ENCODE measurements around the gene THAP3.

Gene THAP3, protein sequence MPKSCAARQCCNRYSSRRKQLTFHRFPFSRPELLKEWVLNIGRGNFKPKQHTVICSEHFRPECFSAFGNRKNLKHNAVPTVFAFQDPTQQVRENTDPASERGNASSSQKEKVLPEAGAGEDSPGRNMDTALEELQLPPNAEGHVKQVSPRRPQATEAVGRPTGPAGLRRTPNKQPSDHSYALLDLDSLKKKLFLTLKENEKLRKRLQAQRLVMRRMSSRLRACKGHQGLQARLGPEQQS

DNA sequence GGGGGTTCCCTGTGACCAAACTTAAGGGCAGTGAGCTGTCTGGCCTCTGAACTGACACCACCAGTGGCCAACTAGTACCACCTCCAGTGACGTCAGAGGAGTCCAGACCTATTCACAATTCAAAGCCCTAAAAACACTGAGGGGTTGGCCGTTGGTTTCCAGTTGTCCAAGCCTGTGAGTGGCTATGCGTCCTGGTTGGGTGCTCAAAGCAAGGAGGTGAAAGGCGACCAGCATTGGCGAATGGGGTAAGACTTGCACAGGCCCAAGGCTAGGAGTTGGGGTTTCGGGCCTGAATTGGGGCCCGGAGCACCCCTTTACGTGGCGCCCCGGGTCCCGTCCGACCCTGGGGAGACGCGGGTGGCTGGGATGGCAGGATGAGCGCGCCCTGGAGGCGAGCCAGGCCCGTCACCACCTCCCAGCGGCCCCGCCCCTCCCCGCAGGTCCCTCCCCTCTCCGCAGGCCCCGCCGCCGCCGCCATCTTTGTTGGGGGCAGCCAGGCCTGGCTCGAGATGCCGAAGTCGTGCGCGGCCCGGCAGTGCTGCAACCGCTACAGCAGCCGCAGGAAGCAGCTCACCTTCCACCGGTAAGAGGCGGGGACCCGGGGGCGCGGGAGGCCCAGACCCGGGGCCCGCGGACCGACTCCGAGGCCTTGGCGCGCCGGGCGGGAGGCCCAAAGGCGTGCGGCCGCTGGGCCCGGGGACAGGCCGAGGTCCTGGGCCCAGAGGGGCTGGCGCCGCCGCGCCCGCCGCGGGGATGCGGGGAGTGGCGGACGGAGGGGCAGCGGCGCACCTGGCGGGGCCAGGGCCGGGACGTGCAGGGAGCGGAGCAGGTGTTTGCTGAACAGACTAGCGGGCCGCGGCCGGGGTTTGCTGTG is at the start of gene THAP3:
Gene THAP3 (plus strand): TSS at position 159 of the 874 bp plus-strand sequence. CDS start 351 bp downstream, at position 510.
- peak; percentile 69 to 97 (median 82) for DNase-seq
- intact Hi-C loops (cut with DNase I), result loop anchor here (1.0 to 10.0 kb wide), 3 partner anchors 11 to 80 kb away; partner anchors contain the start of genes DNAJC11 and KLHL21

DNA sequence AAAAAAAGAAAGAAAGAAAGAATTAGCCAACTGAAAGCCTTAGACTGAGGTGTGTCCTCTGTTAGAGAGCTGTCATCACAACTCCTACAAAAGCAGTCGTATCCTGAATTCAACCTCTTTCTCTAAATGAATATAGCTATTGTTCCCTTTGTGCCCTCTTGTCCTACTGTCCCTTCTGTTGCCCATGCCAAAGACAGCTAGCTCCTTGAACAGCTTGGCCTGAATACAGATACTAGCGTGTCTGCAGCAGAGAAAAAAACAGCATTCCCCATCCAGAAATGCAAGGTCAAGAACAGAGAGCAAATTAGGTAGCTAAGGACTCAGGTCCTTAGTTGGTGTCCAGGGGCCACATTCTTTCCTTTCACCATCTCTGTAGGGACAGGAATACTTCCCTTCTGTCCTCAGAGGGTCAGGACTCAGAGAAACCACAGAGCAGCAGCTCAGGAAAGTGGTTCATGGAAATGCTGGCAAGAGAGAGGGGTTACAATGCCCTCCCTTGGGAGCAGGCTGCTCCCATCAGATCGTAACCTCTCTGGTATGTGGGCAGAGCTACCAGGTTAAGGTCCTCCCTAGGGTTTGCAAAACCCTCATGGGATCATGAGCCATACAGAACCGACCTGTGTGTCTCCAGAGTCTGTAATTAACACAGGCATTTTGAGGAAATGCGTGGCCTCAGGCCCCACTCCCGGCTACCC is 46.7 kb upstream of the THAP3 start:
- intact Hi-C loops (cut with DNase I), result no loop called here
- DNase-seq, result no peak

DNA sequence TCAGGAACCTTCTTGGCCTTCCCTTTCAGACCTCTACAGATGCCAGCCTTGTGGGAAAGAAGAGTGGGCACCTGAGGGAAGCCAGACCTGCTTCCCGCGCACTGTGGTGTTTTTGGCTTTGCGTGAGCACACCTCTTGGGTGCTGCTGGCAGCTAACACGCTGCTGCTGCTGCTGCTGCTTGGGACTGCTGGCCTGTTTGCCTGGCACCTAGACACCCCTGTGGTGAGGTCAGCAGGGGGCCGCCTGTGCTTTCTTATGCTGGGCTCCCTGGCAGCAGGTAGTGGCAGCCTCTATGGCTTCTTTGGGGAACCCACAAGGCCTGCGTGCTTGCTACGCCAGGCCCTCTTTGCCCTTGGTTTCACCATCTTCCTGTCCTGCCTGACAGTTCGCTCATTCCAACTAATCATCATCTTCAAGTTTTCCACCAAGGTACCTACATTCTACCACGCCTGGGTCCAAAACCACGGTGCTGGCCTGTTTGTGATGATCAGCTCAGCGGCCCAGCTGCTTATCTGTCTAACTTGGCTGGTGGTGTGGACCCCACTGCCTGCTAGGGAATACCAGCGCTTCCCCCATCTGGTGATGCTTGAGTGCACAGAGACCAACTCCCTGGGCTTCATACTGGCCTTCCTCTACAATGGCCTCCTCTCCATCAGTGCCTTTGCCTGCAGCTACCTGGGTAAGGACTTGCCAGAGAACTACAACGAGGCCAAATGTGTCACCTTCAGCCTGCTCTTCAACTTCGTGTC is 45.9 kb upstream of the THAP3 start:
- intact Hi-C loops (cut with DNase I), result no loop called here
- DNase-seq, result peak in 1 of 10 donors; percentile 55

DNA sequence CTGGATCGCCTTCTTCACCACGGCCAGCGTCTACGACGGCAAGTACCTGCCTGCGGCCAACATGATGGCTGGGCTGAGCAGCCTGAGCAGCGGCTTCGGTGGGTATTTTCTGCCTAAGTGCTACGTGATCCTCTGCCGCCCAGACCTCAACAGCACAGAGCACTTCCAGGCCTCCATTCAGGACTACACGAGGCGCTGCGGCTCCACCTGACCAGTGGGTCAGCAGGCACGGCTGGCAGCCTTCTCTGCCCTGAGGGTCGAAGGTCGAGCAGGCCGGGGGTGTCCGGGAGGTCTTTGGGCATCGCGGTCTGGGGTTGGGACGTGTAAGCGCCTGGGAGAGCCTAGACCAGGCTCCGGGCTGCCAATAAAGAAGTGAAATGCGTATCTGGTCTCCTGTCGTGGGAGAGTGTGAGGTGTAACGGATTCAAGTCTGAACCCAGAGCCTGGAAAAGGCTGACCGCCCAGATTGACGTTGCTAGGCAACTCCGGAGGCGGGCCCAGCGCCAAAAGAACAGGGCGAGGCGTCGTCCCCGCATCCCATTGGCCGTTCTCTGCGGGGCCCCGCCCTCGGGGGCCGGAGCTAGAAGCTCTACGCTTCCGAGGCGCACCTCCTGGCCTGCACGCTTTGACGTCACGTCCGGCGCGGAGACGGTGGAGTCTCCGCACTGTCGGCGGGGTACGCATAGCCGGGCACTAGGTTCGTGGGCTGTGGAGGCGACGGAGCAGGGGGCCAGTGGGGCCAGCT is 45.1 kb upstream of the THAP3 start, which contains the start of gene ZBTB48:
Gene ZBTB48 (plus strand): TSS at position 621 of the 745 bp plus-strand sequence. CDS start 616 bp downstream, outside the sequence.
- peak; percentile 99 to 100 (median 100) for DNase-seq
- intact Hi-C loops (cut with DNase I), result no loop called here

DNA sequence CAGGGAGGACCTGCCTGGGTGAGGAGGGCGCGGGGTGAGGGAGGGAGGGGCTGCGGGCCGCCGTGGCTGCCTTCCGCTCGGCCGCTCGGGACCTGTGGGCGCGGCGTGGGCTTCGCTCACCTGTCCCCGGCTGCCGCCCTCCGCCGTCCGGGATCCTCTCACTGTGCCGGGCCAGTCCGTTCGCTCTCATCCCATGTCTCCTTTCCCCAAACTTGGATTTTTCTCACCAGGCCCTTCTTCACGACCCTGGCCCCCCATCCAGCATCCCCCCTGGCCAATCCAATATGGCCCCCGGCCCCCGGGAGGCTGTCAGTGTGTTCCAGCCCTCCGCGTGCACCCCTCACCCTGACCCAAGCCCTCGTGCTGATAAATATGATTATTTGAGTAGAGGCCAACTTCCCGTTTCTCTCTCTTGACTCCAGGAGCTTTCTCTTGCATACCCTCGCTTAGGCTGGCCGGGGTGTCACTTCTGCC is 44.5 kb upstream of the THAP3 start:
- intact Hi-C loops (cut with DNase I), result no loop called here
- DNase-seq, result no peak

DNA sequence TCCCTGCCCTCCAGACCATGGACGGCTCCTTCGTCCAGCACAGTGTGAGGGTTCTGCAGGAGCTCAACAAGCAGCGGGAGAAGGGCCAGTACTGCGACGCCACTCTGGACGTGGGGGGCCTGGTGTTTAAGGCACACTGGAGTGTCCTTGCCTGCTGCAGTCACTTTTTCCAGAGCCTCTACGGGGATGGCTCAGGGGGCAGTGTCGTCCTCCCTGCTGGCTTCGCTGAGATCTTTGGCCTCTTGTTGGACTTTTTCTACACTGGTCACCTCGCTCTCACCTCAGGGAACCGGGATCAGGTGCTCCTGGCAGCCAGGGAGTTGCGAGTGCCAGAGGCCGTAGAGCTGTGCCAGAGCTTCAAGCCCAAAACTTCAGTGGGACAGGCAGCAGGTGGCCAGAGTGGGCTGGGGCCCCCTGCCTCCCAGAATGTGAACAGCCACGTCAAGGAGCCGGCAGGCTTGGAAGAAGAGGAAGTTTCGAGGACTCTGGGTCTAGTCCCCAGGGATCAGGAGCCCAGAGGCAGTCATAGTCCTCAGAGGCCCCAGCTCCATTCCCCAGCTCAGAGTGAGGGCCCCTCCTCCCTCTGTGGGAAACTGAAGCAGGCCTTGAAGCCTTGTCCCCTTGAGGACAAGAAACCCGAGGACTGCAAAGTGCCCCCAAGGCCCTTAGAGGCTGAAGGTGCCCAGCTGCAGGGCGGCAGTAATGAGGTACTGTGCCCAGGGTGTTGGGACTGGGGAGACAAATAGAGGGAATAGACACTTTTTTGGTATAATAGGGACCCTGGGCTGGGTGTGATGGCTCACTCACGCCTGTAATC is 43.9 kb upstream of the THAP3 start:
- peak in 1 of 10 donors; percentile 75 for DNase-seq
- intact Hi-C loops (cut with DNase I), result no loop called here

DNA sequence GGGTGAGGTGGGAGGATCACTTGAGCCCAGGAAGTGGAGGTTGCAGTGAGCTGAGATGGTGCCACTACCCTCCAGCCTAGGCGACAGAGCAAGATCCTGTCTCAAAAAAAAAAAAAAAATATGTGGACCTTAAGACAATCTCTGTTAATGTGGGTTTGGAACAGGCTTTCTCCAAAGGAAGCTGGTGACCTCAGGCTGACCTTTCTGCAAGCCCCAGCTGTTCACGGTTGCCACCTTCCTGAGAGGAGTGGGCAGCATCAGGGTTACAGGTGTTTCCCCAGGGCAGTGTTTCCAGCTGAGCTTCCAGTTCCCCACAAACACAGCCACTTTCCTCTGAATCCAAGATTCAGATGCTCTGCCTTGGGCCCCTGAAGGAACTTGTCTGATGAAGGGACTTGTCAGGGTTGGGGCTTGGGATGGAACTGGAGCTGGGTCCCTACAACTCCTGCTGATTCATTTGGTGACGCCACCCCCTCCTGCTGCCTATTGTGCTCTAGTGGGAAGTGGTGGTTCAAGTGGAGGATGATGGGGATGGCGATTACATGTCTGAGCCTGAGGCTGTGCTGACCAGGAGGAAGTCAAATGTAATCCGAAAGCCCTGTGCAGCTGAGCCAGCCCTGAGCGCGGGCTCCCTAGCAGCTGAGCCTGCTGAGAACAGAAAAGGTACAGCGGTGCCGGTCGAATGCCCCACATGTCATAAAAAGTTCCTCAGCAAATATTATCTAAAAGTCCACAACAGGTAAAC is 42.9 kb upstream of the THAP3 start:
- peak in 1 of 10 donors; percentile 61 for DNase-seq

DNA sequence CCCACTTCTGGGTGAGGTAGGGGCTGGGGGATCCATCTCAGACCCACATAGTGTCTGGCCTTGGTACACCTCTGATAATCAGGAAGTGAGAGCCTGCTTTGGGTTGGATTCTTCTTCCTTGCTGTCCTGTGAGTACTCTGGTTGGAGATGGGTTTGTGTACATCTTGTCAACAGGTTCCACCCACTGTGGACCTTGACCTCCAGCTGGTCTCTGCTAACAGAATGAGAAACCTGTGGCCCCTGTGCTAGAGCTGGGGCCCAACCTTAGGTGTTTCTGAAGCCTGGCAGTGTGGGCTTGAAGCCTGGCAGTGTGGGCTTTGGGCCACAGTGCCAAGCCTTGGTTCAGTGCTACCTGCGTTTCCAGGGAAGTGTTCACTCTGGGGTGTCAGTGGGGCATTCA is 42.3 kb upstream of the THAP3 start:
- DNase-seq, result no peak
- intact Hi-C loops (cut with DNase I), result no loop called here

More for the DNA sequence above, 42.9 kb upstream of the THAP3 start:
- intact Hi-C loops (cut with DNase I), result no loop called here

DNA sequence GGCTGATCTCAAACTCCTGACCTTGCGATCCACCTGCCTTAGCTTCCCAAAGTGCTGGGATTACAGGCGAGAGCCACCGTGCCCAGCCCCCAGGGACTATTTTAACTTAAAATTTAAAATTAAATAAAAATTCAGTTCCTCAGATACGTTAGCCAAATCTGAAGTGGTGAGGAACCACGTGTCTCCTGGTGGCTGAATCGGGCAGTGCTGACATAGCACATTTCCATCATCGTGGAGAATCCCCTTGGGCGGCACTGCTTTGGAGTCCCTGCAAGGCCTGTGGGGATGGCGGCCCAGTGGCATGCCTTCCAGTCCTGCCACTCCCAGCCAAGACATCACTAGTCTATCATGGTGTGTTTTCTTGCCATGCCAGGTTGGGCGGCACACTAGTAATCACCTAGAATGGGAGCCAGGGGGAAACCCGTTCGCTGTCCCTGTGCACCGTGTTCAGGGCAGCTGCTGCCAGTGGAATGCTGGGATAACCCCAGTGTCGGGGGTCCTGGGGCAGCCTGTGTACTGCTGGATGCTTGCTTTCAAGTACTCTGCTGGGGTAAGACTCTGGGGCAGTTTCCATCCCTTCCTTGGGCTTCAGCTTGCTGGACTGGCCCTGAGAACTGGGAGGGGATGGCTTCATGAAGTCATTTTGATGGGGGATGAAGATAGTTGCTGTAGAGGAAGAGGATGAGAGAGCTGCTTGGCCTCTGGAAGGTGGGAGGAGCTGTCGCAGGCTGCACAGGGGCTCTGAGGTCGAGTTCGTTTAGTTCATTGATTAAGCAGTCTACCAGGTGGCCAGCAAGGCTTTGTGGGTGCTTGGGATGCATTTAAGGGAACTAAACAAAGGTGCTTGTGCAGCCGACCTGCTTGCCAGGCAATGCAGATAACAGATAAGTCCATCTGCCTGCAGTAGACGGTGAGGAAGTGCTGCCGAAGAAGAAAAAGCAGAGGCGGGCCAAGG is 40.3 kb upstream of the THAP3 start:
- intact Hi-C loops (cut with DNase I), result no loop called here
- DNase-seq, result no peak

DNA sequence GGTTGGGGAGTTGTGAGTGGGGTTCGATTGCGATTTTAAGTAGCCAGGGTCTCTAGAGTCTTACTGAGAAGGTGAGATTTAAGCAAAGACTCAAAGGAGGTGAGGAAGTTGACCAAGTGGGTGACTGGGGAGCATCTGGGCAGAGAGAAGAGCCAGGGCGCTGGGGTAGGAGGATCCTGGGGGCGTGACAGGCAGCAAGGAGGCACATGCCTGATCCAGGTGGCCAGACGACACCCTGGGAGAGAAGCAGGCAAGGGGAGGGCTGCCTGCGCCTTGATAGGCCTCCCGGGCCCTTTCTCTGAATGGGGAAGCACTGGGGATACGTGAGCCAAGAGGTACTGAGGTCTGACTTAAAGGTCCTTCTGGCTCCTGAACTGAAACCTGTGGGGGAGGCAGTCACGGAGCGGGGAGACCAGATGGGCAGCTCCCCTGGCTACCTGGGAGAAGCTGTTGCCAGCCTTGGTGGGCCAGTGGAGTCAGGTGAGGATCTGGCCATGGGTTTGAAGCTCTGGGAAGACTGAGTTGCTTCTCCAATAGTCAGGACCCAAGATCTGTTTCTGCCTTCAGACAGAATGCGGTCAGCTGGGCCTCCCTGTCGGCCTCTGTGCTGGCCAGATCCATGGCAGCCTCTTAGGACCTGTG is 39.5 kb upstream of the THAP3 start:
- intact Hi-C loops (cut with DNase I), result no loop called here

DNA sequence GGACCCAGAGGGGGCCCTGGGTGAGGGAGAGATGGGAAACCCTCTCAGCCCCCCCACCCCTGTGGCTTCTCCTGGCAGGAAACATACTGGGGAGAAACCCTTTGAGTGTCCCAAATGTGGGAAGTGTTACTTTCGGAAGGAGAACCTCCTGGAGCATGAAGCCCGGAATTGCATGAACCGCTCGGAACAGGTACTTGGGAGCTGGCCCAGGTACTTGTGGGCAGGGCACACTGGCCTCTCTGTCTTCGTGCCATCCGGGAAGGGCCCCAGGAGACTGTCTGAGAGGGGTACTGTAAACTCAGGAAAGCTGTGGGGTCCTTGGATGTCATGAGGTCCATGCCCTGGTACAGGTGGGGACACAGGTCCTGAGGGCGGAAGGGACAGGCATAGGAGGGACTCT is 38.8 kb upstream of the THAP3 start:
- intact Hi-C loops (cut with DNase I), result no loop called here

More for the DNA sequence above, 39.5 kb upstream of the THAP3 start:
- DNase-seq, result peak in 1 of 10 donors; percentile 78

DNA sequence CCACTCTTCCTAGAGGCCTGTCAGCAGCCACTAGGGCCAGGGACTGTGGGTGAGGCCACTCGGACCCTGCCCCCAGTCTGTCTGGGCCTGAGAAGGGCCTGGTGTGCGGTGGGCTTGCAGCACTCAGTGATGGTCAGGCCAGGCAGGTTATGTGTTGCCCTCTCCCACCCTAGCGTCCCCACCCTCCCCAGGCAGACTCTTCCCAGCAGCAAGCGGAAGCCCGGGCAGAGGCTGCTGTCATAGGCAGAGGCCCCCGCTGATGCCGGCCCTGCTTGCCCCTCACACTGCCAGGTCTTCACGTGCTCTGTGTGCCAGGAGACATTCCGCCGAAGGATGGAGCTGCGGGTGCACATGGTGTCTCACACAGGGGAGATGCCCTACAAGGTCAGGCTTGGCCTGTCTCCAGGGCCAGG is 38.3 kb upstream of the THAP3 start:
- intact Hi-C loops (cut with DNase I), result no loop called here

More for the DNA sequence above, 38.8 kb upstream of the THAP3 start:
- DNase-seq, result no peak

DNA sequence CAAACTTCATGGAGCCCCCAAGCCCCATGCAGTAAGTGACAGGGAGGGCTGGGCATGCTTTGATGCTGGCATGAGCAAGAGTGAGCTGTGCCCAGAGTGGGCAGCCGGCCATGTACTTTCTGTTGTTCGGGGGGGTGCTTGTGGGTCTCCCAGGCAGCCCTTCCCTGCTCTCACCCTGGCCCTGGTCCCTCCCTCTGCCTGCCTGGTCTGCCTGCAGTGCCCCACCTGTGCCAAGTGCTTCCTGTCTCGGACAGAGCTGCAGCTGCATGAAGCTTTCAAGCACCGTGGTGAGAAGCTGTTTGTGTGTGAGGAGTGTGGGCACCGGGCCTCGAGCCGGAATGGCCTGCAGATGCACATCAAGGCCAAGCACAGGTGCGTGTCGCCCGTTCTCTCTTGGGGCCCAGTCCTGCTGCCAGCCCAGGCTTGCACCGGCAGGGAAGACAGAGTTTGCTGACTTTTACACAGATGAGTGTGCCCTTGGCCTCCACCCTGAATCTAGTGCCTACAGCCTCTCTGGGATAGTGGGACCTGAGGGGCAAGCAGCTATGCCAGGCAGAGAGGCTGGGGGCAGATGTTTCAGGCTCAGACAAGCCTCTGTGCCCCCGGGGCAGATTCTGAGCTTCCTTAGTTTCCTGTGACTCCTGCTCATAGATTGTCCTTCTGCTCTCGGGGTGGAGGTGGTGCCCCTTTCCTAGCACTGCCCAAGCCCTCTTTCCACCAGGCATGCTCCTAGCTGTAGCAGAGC is 37.2 kb upstream of the THAP3 start:
- intact Hi-C loops (cut with DNase I), result no loop called here
- peak; percentile 59 to 95 (median 76) for DNase-seq

More for the DNA sequence above, 38.3 kb upstream of the THAP3 start:
- no peak for DNase-seq

DNA sequence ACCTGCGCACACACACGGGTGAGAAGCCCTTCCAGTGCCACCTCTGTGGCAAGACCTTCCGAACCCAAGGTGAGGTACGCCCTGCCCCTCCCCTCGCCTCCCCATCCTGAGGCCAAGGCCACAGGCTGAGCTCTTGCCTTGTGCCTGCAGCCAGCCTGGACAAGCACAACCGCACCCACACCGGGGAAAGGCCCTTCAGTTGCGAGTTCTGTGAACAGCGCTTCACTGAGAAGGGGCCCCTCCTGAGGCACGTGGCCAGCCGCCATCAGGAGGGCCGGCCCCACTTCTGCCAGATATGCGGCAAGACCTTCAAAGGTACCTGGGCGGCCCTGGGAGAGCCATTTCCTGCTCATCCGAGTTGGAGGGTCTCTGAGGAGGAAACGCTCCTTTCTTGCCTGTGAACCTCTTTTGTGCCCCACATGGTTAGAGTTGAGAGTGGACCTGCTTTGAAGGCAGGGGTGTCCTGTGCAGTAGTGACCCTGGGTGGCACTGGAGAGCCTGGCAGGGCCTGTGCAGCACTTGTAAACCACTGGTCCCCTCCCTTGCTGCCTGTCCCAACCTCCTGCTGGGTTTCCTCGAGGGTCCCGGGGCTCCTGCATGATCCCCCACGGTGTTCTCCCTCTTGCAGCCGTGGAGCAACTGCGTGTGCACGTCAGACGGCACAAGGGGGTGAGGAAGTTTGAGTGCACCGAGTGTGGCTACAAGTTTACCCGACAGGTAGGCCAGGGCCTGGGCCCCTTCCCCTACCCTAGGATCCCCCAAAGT is 36.4 kb upstream of the THAP3 start:
- intact Hi-C loops (cut with DNase I), result no loop called here
- DNase-seq, result peak in 2 of 10 donors; percentile 61 to 67
